Measurements from ENCODE around the gene CHRNG.
"Not testable (repeated sequence)": the region's sequence is repeated elsewhere in the genome, so short reads cannot be mapped to it uniquely, and the experiment has no call there.

Gene CHRNG

DNA sequence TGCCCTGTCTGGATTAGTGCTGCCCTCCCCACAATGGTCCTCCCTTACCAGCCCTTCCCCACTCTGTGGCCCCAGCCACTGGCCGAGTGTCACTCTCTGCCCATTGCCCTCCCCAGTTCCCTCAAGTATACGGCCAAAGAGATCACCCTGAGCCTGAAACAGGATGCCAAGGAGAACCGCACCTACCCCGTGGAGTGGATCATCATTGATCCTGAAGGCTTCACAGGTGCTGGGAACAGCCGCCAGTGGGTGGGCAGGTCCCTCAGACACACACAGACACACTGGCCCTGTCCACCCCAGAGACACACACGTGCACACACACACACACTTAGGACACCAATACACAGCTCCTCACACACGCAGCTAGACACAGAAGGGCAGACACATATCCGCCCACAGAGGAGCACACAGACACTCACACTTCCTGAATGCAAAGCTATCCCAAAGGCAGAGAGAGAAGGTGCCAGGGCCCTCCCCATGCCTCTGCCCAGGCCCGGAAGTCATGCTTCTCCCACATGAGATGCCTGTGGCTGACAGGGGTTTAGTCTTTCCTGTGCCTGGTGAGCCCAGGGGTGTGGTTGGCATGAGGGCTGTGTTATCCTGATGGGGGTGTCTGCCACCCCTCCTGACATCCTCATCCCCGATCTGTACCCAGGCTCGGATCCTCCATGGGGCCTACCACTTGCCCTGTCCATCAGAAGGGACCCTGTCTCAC is 10.6 kb upstream of the CHRNG start:
- no peak for DNase-seq

- DNase-seq, result no peak
Observed at GRCh38 chr2:232529806-232530547, 9.5 kb upstream of the CHRNG start.

DNA sequence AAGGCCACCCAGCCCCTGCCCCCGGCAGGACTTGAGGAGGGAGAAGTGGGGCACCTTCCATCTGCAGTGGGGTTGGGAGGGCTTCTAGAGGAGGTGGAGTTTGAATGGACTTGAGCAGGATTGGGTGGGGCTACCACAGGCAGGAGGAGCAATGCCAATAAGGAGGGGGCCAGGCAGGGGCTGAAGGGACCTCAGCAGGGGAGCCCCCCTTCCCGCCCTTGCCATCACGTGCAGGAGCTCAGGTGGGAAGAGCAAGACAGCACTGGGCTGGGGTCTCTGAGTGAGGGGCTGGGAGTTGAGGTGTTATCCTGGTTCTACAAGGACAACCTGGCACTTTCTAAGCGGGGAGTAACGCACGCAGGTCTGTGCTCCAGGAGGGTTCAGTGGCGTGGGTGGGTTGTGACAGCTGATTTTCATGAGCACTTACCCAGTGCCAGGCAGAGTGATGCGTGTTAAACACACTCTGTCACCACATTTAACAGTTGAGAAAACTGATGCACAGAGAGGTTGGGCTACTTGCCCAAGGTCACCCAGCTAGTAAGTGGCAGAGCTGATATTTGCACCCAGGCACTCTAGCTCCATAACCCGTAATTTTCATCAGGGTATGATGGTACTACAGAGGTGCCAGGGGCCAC is 8.7 kb upstream of the CHRNG start:
- DNase-seq, result no peak

DNA sequence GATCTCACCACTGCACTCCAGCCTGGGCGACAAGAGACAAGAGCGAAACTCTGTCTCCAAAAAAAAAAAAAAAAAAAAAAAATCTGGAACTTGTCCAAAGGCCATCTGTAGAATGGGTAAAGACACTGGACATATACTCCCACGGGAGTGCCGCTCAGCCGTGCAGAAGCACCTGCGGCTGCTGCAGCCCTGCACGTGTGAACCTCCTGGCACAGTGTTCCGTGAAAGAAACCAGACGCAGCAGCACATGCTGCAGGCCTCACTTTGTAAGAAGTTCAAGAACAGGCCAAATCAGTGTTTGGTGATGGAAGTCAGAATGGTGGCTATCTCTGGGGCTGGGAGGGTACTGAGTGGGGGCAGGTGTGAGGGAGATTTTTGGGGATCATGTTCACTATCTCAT is 7.1 kb upstream of the CHRNG start:
- DNase-seq, result no peak

DNA sequence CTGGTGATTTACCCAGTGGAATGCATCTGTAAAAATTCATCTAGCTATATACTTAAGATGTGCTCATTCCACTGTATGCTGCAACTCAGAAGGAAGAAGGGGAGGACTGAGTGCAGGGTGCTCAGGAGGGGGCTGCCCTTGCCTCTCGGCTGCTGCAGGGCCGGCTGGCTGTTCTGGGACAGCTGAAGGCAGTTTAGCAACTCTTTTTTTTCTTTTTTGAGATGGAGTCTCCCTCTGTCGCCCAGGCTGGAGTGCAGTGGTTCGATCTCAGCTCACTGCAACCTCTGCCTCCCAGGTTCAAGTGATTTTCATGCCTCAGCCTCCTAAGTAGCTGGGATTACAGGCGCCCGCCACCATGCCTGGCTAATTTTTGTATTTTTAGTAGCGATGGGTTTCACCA is 6.7 kb upstream of the CHRNG start:
- not testable (repeated sequence) for DNase-seq

DNA sequence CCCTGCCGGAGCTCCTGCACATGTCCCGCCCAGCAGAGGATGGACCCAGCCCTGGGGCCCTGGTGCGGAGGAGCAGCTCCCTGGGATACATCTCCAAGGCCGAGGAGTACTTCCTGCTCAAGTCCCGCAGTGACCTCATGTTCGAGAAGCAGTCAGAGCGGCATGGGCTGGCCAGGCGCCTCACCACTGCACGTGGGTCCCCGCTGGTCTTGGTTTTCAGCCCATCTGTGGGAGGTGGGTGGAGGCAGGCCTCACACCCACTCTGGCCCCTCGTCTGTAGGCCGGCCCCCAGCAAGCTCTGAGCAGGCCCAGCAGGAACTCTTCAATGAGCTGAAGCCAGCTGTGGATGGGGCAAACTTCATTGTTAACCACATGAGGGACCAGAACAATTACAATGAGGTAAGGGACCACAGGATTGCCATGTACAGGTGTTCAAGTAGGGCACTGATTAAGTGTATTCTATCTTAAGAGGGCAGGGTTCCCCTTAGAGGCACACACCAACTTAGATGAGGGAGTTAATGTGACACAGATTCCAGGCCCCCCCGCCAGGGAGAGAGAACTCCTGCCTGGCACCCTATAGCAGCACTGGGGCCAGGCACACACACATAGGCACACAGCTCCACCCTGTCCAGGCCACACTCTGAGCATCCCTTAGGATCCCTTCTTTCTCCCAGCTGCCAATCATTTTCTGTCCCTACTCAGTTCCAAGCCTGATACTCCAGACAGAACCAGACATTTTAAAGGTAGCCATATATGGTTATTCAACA is 5.4 kb upstream of the CHRNG start:
- DNase-seq, result no peak

- no peak for DNase-seq
Observed at GRCh38 chr2:232534940-232535651, 4.4 kb upstream of the CHRNG start.

DNA sequence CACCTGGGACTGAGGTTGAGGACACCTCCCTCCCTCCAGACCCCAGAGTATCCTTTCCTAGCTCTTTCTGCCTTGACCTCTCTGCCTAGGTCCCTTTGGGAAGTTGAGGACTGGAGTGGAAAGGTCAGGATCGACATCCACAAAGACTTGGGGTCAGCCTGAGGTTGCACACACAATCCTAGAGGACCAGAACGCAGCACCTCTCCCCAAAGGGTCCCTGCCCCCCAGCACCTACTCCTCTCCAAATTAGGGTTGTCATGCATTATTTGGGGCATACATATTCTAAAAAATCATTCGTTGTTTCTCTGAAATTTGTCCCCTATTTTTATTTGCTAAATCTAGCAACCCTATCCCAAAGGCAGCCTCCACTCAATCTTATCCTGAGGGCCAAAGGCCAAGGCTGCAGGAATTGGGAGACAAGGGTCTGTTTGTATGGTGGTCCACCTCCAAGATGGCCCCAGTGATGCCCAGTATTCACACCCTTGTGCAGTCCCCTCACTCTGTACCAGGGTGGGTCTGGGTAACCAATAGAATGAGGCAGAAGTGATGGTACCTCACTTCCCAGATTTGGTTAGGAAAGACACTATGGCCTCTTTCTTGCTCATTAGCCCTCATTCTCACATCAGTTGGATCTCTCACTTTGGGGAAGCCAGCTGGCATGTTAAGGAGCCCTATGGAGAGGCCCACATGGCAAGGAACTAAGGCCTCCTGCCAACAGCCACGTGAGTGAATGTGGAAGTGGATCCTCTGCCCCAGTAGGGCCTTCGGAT is 3.5 kb upstream of the CHRNG start:
- no peak for DNase-seq

GRCh38 chr2:232537079-232537478 is 2.4 kb upstream of the CHRNG start:
- no peak for DNase-seq

- DNase-seq, result no peak
Observed at GRCh38 chr2:232537499-232537898, 2.0 kb upstream of the CHRNG start.

- DNase-seq, result no peak
Observed at GRCh38 chr2:232538671-232539070, 821 bp upstream of the CHRNG start.

GRCh38 chr2:232540441-232541041 is 1.0 kb downstream of the CHRNG start:
- no peak for DNase-seq

DNA sequence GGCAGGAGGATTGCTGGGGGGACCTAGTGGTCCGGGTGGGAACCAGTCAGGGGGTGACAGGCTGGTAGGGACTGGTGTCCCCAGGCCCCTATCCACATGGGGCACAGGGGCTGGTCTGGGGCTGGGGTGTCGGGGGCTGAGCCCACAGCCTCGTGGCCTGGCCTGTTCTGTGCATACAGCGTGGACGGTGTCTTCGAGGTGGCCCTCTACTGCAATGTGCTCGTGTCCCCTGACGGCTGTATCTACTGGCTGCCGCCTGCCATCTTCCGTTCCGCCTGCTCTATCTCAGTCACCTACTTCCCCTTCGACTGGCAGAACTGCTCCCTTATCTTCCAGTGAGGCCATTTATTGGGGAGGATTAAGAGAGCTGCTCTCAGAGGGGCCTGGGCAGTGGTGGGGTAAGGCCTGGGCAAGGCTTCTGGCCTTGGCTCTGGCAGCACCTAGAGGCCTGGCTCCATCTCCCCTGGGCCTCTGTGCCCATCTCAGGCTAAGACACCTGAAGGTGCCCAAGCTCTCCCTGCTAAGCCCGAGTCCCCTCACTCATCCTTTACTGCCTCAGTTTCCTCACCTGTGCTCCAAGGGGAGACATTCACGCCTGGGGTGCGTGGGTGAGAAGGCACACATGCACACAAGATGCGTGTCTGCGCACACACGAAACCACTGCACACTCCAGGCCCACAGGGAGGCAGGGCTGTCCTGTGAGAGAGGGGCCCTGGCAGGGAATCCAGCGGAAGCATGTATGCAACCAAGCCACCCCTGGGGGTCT is 1.9 kb downstream of the CHRNG start:
- no peak for DNase-seq

GRCh38 chr2:232541961-232542714 is 2.6 kb downstream of the CHRNG start:
- DNase-seq, result no peak

- no peak for DNase-seq
Observed at GRCh38 chr2:232542715-232543467, 3.4 kb downstream of the CHRNG start.

DNA sequence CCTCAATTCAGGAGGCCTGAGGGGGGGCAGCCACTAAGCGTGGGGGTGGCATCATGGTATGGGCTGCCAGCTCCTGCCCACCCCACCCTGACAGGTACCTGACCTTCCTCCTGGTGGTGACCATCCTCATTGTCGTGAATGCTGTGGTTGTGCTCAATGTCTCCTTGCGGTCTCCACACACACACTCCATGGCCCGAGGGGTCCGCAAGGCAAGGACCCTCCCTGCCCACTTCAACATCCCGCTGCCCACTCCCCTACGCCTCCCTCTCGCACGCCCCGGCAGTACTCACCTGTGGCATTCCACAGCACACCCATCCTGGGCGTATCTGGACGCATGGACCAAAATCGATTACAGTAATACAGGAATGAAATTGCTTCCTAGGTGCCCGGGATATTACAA is 4.0 kb downstream of the CHRNG start:
- DNase-seq, result no peak

DNA sequence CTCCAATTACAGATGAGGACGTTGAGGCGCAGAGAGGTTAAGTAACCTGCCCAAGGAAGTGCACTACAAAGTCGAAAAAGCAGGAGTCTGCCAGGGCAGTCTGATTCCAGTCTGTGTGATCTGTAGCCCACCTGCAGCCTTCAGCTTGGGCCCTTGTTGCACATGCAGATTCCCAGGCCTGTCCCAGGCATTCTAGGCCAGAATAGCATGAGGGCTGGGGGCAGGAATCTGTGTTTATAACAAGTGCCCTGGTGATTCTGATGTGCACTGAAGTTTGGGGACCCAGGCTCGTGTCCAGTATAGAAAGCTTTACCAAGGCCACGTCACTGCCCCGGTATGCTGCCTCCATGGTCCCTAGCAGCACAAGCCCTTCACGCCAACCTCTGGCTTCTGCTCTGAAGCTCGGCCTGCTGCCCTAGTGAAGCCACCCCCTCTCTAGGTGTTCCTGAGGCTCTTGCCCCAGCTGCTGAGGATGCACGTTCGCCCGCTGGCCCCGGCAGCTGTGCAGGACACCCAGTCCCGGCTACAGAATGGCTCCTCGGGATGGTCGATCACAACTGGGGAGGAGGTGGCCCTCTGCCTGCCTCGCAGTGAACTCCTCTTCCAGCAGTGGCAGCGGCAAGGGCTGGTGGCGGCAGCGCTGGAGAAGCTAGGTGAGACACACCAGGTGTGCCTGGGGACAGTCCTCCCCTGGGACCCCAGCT is 4.6 kb downstream of the CHRNG start:
- DNase-seq, result no peak

DNA sequence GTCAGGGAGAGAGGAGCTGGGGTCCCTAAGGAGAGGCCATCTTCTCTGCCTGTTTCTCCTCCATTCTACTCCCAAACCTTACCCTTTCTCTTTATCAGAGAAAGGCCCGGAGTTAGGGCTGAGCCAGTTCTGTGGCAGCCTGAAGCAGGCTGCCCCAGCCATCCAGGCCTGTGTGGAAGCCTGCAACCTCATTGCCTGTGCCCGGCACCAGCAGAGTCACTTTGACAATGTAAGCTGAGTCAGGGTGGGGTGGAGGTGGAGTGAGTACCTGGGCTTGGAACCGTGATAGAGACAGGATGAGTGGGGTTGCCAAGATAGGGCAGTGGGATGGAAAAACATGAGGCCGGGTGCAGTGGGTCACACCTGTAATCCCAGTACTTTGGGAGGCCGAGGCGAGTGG is 5.2 kb downstream of the CHRNG start:
- DNase-seq, result no peak
